ENCODE measurements around the gene MARCHF7. TPM values are rescaled to one million over a fixed set of nuclear protein-coding genes. Genes with fewer than 3 reads are reported as not detected.
A peak's percentile ranks its signal among the peaks of the same experiment; 100 is the strongest.
"Not testable (repeated sequence)": the region's sequence is repeated elsewhere in the genome, so short reads cannot be mapped to it uniquely, and the experiment has no call there.

MARCHF7 gene
- total RNA-seq (ENCODE audit: low replicate concordance), result 24.2 and 191 TPM in 2 replicates

- H3K4me3 ChIP-seq (ENCODE audit: low read depth, low read length), result peak within 1 kb of the TSS; percentile 97
- peak; percentile 48 for TF ChIP-seq CTCF (IDR thresholded peaks at IDR 0.05; ENCODE audit: insufficient read depth, low read length)
- DNase-seq (ENCODE audit: low read depth), result peak; percentile 92
These were observed at the start of gene MARCHF7 for GRCh38 chr2:159712143-159712928. TSS of gene MARCHF7 (plus strand) at chr2:159712506. CDS start at chr2:159729023, 16,517 bp downstream.

- H3K4me3 ChIP-seq (ENCODE audit: low read depth, low read length); DNase-seq (ENCODE audit: low read depth): not testable (repeated sequence)
These were observed 44.9 kb upstream of the MARCHF7 start for GRCh38 chr2:159667423-159667822.

GRCh38 chr2:159671047-159671446 lies 41.3 kb upstream of the MARCHF7 start:
- no peak overlapping the region for H3K4me3 ChIP-seq (ENCODE audit: low read depth, low read length)
- DNase-seq (ENCODE audit: low read depth), result no peak
- TF ChIP-seq CTCF (IDR thresholded peaks at IDR 0.05; ENCODE audit: insufficient read depth, low read length), result no peak

GRCh38 chr2:159677654-159678053 lies 34.7 kb upstream of the MARCHF7 start:
- H3K4me3 ChIP-seq (ENCODE audit: low read depth, low read length), result no peak overlapping the region
- TF ChIP-seq CTCF (IDR thresholded peaks at IDR 0.05; ENCODE audit: insufficient read depth, low read length), result peak; percentile 44
- peak; percentile 53 for DNase-seq (ENCODE audit: low read depth)

GRCh38 chr2:159680692-159681091 lies 31.6 kb upstream of the MARCHF7 start:
- no peak for DNase-seq (ENCODE audit: low read depth)
- no peak for TF ChIP-seq CTCF (IDR thresholded peaks at IDR 0.05; ENCODE audit: insufficient read depth, low read length)
- no peak overlapping the region for H3K4me3 ChIP-seq (ENCODE audit: low read depth, low read length)

- no peak for TF ChIP-seq CTCF (IDR thresholded peaks at IDR 0.05; ENCODE audit: insufficient read depth, low read length)
- H3K4me3 ChIP-seq (ENCODE audit: low read depth, low read length), result no peak overlapping the region
- no peak for DNase-seq (ENCODE audit: low read depth)
These were observed 28.5 kb upstream of the MARCHF7 start for GRCh38 chr2:159683817-159684216.

- no peak overlapping the region for H3K4me3 ChIP-seq (ENCODE audit: low read depth, low read length)
- TF ChIP-seq CTCF (IDR thresholded peaks at IDR 0.05; ENCODE audit: insufficient read depth, low read length), result no peak
- peak; percentile 65 for DNase-seq (ENCODE audit: low read depth)
These were observed 27.5 kb upstream of the MARCHF7 start for GRCh38 chr2:159684796-159685195.
